OCI-LY7 (cell line): Measurements from ENCODE around the gene ZNF451.

Experiments
- EZH2phosphoT487 ChIP-seq: fragments of 200-600 bp; sonication (generic); IDR thresholded peaks from 2 replicates; pipeline ENCODE4 v1.6.1; 2018; ENCODE audit warnings: low read depth, borderline replicate concordance, mild to moderate bottlenecking, mixed run types, antibody characterized with exemption, low read length, moderate library complexity, mixed read lengths
- TF ChIP-seq, protein P1 (sequence below): fragments of 200-600 bp; sonication (generic); conservative IDR thresholded peaks from 2 replicates; pipeline ENCODE4 v1.5.1; 2014; ENCODE audit warnings: mild to moderate bottlenecking, antibody characterized with exemption, low read length, moderate library complexity, mixed read lengths

DNA sequence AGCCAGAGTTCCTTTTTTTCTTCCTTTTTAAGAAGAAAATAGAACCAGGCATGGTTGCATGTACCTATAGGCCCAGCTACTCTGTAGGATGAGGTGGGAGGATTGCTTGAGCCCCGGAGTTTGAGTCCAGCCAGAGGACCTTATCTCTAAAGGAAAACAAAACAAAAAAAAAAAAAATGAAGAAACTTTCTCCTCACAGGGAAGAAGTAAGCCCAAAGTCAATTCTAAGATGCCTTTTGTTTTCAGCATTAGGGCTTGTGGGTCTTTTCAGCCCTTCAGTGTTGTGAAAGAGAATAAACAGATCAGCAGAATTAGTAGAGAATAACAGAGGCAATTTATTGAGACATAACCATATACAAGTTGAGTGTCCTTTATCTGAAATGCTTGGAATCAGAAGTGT is 26.8 kb downstream of the ZNF451 start:
- TF ChIP-seq, protein P1, sequence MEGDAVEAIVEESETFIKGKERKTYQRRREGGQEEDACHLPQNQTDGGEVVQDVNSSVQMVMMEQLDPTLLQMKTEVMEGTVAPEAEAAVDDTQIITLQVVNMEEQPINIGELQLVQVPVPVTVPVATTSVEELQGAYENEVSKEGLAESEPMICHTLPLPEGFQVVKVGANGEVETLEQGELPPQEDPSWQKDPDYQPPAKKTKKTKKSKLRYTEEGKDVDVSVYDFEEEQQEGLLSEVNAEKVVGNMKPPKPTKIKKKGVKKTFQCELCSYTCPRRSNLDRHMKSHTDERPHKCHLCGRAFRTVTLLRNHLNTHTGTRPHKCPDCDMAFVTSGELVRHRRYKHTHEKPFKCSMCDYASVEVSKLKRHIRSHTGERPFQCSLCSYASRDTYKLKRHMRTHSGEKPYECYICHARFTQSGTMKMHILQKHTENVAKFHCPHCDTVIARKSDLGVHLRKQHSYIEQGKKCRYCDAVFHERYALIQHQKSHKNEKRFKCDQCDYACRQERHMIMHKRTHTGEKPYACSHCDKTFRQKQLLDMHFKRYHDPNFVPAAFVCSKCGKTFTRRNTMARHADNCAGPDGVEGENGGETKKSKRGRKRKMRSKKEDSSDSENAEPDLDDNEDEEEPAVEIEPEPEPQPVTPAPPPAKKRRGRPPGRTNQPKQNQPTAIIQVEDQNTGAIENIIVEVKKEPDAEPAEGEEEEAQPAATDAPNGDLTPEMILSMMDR = no peak
- no peak for TF ChIP-seq EZH2phosphoT487
